ENCODE data around the gene CUL7. TPM values are rescaled to one million over a fixed set of nuclear protein-coding genes. Genes with fewer than 3 reads are reported as not detected.
"Not testable (repeated sequence)": the region's sequence is repeated elsewhere in the genome, so short reads cannot be mapped to it uniquely, and the experiment has no call there.

CUL7 gene
- total RNA-seq, 1 donor from 2014 or later: 16.1 TPM

- H3K36me3 ChIP-seq: peaks cover 52% of the 10 kb centered on the region
- H3K27ac ChIP-seq: no peak overlapping the region
- ATAC-seq (no peak), DNase-seq (no peak)
- no peak overlapping the region for H3K4me3 ChIP-seq
- no peaks in the 10 kb centered on the region for H3K9me3 ChIP-seq
- intact Hi-C loops (cut with DNase I): no loop called here
- TF ChIP-seq, protein P1, sequence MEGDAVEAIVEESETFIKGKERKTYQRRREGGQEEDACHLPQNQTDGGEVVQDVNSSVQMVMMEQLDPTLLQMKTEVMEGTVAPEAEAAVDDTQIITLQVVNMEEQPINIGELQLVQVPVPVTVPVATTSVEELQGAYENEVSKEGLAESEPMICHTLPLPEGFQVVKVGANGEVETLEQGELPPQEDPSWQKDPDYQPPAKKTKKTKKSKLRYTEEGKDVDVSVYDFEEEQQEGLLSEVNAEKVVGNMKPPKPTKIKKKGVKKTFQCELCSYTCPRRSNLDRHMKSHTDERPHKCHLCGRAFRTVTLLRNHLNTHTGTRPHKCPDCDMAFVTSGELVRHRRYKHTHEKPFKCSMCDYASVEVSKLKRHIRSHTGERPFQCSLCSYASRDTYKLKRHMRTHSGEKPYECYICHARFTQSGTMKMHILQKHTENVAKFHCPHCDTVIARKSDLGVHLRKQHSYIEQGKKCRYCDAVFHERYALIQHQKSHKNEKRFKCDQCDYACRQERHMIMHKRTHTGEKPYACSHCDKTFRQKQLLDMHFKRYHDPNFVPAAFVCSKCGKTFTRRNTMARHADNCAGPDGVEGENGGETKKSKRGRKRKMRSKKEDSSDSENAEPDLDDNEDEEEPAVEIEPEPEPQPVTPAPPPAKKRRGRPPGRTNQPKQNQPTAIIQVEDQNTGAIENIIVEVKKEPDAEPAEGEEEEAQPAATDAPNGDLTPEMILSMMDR (IDR thresholded peaks at IDR 0.05): no peak
- no peaks in the 10 kb centered on the region for H3K4me1 ChIP-seq
- no peaks in the 10 kb centered on the region for H3K27me3 ChIP-seq (ENCODE audit: low read depth)
Observed at GRCh38 chr6:43005844-43006243, 47.8 kb downstream of the CUL7 start.

- no peak for DNase-seq
- Histone ChIP-seq H3K9me3 (no peaks in the 10 kb centered on the region), H3K27ac (no peak overlapping the region), H3K4me3 (no peak overlapping the region), H3K27me3 (ENCODE audit: low read depth) (no peaks in the 10 kb centered on the region), H3K36me3 (peaks cover 14% of the 10 kb centered on the region), H3K4me1 (no peaks in the 10 kb centered on the region)
- intact Hi-C loops (cut with DNase I): no loop called here
- ATAC-seq: no peak
- TF ChIP-seq, protein P1 (IDR thresholded peaks at IDR 0.05): no peak
Observed at GRCh38 chr6:43001843-43002242, 51.8 kb downstream of the CUL7 start.

DNA sequence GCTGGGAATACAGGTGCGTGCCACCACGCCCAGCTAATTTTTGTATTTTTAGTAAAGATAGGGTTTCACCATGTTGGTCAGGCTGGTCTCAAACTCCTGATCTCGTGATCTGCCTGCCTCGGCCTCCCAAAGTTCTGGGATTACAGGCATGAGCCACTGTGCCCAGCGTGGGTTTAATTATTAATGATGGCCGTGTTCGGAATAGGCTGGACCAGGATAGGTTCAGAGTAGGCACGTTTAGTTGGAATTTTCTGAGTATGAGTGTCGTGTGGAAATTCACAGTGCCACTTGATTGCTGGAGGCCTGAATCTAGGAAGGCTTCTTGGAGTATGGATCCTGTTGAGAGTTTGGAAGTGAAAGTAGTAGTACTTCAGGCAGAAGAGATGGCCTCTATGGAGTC is 55.4 kb downstream of the CUL7 start:
- DNase-seq; H3K4me1 ChIP-seq; intact Hi-C loops (cut with DNase I); H3K9me3 ChIP-seq; H3K27me3 ChIP-seq (ENCODE audit: low read depth); H3K27ac ChIP-seq; H3K4me3 ChIP-seq; ATAC-seq; H3K36me3 ChIP-seq: not testable (repeated sequence)

DNA sequence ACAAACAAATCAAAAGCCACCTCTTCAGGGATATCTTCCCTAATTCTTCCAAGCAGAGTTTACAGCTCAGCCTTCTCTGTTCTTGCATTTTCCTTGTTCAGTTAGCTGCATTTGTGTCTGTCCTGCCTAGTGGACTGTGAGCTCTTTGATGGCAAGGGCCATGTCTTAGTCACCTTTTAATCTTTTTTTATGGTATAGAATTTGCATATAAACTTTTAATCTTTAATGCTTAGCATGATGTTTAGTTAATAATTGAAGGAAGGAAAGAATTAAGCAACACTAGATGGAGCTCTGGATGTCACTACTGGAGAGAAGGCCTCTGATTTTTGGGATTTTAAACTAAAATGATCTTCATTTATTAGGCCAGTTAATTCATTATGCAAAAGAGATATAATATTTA is 57.1 kb downstream of the CUL7 start:
- Histone ChIP-seq H3K4me1 (no peaks in the 10 kb centered on the region), H3K9me3 (no peaks in the 10 kb centered on the region), H3K27ac (no peak overlapping the region), H3K4me3 (no peak overlapping the region), H3K27me3 (ENCODE audit: low read depth) (no peaks in the 10 kb centered on the region), H3K36me3 (peaks cover 5% of the 10 kb centered on the region)
- DNase-seq (no peak), ATAC-seq (no peak)
- TF ChIP-seq, protein P1 (IDR thresholded peaks at IDR 0.05): no peak
- intact Hi-C loops (cut with DNase I): no loop called here

DNA sequence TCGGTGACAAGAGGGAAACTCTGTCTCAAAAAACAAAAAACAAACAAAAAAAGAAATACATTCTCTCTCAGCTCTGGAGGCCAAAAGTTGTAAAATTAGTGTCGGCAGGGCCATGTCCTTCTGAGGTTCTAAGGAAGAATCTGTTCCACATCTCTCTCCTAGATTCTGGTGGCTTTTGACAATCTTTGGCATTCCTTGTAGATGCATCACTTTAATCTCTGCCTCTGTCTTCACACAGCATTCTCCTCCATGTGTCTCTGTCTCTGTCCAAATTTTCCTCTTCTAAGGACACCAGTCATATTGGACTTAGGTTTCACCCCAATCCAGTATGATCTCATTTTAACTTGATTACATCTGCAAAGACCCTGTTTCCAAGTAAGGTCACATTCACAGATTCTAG is 60.2 kb downstream of the CUL7 start:
- Histone ChIP-seq H3K27ac (no peak overlapping the region), H3K9me3 (no peaks in the 10 kb centered on the region), H3K27me3 (ENCODE audit: low read depth) (no peaks in the 10 kb centered on the region), H3K4me1 (peaks cover under 1% of the 10 kb centered on the region), H3K4me3 (no peak overlapping the region), H3K36me3 (peaks cover 32% of the 10 kb centered on the region)
- ATAC-seq: no peak
- TF ChIP-seq, protein P1 (IDR thresholded peaks at IDR 0.05): no peak
- no peak for DNase-seq
- intact Hi-C loops (cut with DNase I): no loop called here

GRCh38 chr6:42989923-42990322 is 63.7 kb downstream of the CUL7 start:
- H3K4me3 ChIP-seq: no peak overlapping the region
- no peaks in the 10 kb centered on the region for H3K27me3 ChIP-seq (ENCODE audit: low read depth)
- TF ChIP-seq, protein P1 (IDR thresholded peaks at IDR 0.05): no peak
- ATAC-seq: no peak
- DNase-seq: no peak
- no peaks in the 10 kb centered on the region for H3K9me3 ChIP-seq
- intact Hi-C loops (cut with DNase I): no loop called here
- H3K27ac ChIP-seq: no peak overlapping the region
- peaks cover 34% of the 10 kb centered on the region for H3K36me3 ChIP-seq
- peaks cover 35% of the 10 kb centered on the region for H3K4me1 ChIP-seq
